Measurements from ENCODE around the gene C1QTNF12. TPM values are rescaled to one million over a fixed set of nuclear protein-coding genes. Genes with fewer than 3 reads are reported as not detected.

The C1QTNF12 gene
- total RNA-seq, 1 experiment from 2014 or later: 4.4 TPM

DNA sequence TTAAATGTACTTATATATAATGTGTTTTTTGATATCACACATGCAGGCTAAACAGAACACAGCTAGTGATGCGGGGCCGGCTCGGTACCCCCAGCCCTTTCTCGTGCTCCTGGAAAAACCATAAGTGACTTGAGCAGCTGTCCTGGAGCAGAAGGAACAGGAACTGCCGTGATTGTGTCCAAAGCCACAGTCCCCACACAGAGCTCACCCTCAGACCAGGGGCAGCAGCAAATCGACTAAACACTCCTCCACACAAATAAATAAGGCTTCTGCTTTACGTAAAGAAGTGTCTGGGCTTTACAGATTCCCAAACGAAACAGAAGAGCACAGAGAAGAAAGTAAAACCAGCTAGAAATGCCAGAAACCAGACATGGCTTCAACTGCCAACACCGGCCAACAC, 17.5 kb upstream of the C1QTNF12 start:
- Histone ChIP-seq H2BK15ac (ENCODE audit: low read depth, low read length) (no peak overlapping the region), H4K91ac (ENCODE audit: insufficient read length, low read depth, low read length) (no peak overlapping the region), H3T11ph (ENCODE audit: low read length) (no peak overlapping the region), H3K27me3 (ENCODE audit: insufficient read depth, low read length) (no peaks in the 10 kb centered on the region), H3K9me3 (ENCODE audit: control insufficient read depth, low read depth, low read length) (no peaks in the 10 kb centered on the region), H4K20me1 (ENCODE audit: control insufficient read depth, insufficient read depth, insufficient read length) (no peaks in the 10 kb centered on the region), H3K79me1 (ENCODE audit: insufficient read depth, low read depth, low read length, poor library complexity, severe bottlenecking) (no peaks in the 10 kb centered on the region), H3K9ac (ENCODE audit: extremely low read depth, insufficient read length, low read length) (no peak overlapping the region), H3K18ac (ENCODE audit: insufficient read length, low read depth, low read length) (no peak overlapping the region), H3K23ac (ENCODE audit: insufficient read length, low read depth, low read length) (no peak overlapping the region), H3K79me2 (ENCODE audit: insufficient read depth, low read length) (no peaks in the 10 kb centered on the region; the same call in 1 of the 2 replicates), H3K4me1 (ENCODE audit: insufficient read depth, low read length) (no peaks in the 10 kb centered on the region), H3K14ac (ENCODE audit: insufficient read depth, low read length) (no peak overlapping the region), H2BK5ac (ENCODE audit: insufficient read length, low read length) (no peak overlapping the region), H3K23me2 (ENCODE audit: insufficient read length, low read depth, low read length, poor library complexity, severe bottlenecking) (no peaks in the 10 kb centered on the region), H4K5ac (ENCODE audit: insufficient read length, low read depth, low read length) (no peak overlapping the region), H3K56ac (ENCODE audit: insufficient read length, low read depth, low read length) (no peak overlapping the region), H2BK20ac (ENCODE audit: low read depth, low read length, poor library complexity, severe bottlenecking) (no peak overlapping the region), H4K8ac (replicated peaks; ENCODE audit: insufficient read length, low read depth, low read length) (no peak overlapping the region), H2AFZ (ENCODE audit: low read length) (no peak overlapping the region), H2AK5ac (ENCODE audit: insufficient read length, low read length) (no peak overlapping the region), H3K4me2 (ENCODE audit: insufficient read depth, insufficient read length, low read length) (no peak overlapping the region), H2BK12ac (ENCODE audit: insufficient read length, low read depth, low read length) (no peak overlapping the region), H3K27ac (ENCODE audit: insufficient read length, low read depth, low read length) (no peak overlapping the region), H2BK120ac (ENCODE audit: low read depth, low read length, poor library complexity, severe bottlenecking) (no peak overlapping the region), H3K4ac (ENCODE audit: low read depth, low read length) (no peak overlapping the region)
- Mint-ChIP-seq H3K27ac (no peak overlapping the region), H3K4me1 (peaks cover 0 to 3% of the 10 kb centered on the region in 2 experiments; a peak in 2 of 4 replicates), H3K27me3 (ENCODE audit: low read depth) (peaks cover 3% of the 10 kb centered on the region; the same call in 1 of the 2 replicates), H3K36me3 (ENCODE audit: insufficient read depth in 1 of 3, low read depth in 3 of 3) (peaks cover 43 to 74% (median 64%) of the 10 kb centered on the region in 3 experiments; a peak in 6 of 7 replicates), H3K9me3 (no peaks in the 10 kb centered on the region), H3K4me3 (no peak overlapping the region)
- DNase-seq: no peak
- TF ChIP-seq, protein P1, sequence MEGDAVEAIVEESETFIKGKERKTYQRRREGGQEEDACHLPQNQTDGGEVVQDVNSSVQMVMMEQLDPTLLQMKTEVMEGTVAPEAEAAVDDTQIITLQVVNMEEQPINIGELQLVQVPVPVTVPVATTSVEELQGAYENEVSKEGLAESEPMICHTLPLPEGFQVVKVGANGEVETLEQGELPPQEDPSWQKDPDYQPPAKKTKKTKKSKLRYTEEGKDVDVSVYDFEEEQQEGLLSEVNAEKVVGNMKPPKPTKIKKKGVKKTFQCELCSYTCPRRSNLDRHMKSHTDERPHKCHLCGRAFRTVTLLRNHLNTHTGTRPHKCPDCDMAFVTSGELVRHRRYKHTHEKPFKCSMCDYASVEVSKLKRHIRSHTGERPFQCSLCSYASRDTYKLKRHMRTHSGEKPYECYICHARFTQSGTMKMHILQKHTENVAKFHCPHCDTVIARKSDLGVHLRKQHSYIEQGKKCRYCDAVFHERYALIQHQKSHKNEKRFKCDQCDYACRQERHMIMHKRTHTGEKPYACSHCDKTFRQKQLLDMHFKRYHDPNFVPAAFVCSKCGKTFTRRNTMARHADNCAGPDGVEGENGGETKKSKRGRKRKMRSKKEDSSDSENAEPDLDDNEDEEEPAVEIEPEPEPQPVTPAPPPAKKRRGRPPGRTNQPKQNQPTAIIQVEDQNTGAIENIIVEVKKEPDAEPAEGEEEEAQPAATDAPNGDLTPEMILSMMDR (conservative IDR thresholded peaks at IDR 0.05): no peak
- WGBS (ENCODE audit: extremely low coverage, insufficient read length, low lambda C conversion rate): no CpG with 5 or more reads among the region's 9 CpGs
